Tongue (tissue), 2 donors: ENCODE data around the gene HIP1. TPM values are rescaled to one million over a fixed set of nuclear protein-coding genes. Genes with fewer than 3 reads are reported as not detected.
A peak's percentile ranks its signal among the peaks of the same experiment; 100 is the strongest.
"Not testable (repeated sequence)": the region's sequence is repeated elsewhere in the genome, so short reads cannot be mapped to it uniquely, and the experiment has no call there.

ENCODE experiments used
- DNase-seq: peaks from one replicate; pipeline ENCODE4 v3.0.0-alpha.2; 2015
- total RNA-seq: library from RNA; depleted of rRNA; stranded (reverse); fragments of >200 nt; gene quantifications from one replicate; pipeline ENCODE4 v1.2.3, GENCODE V29; 2014

Gene HIP1
- total RNA-seq, 1 donor from 2014 or later, result 19.6 TPM

GRCh38 chr7:75639886-75640190 lies 98.9 kb downstream of the HIP1 start:
- peak; percentile 45 for DNase-seq

GRCh38 chr7:75639071-75639885 lies 99.5 kb downstream of the HIP1 start:
- DNase-seq, result peak; percentile 68

DNA sequence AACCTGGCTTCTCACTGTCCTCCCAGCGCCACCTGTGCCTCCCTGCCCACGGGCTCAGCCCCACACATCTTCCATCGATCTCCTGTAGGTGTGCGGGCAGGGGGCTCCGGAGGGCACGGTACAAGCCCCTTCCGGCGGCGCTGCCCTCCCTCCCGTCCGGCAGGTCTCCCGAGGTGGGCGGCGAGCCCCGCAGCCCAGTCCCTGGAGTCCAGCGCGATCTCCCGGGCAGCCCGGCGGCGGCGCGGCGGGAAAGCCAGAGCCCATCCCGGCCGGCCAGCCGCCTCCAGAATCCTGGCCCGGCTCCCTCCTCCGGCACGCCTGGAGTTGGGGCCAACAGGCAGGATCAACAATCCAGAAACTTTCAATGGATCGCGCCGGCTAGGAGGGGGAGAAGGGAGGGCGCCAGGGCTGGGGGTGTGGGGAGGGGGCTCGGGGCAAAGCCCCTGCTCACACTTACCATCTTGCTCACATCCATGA lies 100.1 kb downstream of the HIP1 start:
- peak; percentile 72 for DNase-seq

DNA sequence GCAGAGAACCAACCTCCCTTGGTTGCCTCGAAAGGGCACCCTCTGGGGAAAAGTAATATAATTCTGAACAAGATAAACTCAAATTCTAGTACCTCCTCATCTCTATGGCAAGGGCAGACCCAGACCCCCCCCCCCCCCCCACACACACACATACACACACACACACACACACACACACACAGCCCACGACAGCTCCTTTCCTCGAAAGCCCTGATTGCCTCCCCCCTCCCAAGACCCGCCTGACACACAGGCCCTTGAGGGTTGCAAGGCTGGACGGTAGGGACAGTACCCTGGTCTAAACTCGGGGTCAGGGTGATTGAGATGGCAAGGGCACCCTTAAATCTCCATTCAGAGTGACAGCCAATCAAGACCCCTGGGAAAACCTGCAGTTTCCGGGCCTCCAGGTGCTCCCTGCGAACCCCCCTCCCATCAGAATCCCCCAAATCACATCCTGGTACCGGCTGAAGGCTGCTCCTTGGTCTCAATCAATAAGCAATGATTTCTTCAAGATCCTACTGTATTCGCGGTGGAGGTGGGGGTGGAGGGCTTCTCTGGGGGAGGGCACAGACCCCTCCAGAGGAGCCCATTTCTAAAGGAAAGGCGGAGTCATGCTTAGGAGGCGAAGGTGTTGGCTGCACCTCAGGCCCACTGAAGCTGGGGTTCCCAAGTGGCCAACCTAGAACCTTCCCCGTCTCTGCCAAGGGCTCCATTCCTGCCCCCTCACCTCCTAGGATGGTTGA lies 100.7 kb downstream of the HIP1 start:
- peak; percentile 11 for DNase-seq

DNA sequence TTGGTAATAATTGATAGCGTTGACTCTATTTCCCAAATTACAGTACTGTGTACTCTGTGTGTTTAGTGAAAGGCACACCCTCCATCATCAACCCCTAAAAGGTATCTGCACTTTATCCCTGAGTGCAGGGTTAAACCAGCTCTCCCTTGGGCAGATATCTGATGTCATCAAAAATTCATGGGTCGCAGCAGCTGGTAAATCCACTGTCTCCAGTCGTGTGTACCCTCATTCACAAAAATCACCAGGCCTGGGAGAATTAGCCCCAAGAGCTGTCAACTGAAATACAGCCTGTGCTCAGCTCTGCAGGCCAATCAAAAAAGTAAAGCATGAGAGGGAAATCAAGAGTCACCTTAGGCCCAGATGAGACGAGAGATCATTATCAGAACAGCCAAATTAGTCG lies 103.7 kb downstream of the HIP1 start:
- no peak for DNase-seq

DNA sequence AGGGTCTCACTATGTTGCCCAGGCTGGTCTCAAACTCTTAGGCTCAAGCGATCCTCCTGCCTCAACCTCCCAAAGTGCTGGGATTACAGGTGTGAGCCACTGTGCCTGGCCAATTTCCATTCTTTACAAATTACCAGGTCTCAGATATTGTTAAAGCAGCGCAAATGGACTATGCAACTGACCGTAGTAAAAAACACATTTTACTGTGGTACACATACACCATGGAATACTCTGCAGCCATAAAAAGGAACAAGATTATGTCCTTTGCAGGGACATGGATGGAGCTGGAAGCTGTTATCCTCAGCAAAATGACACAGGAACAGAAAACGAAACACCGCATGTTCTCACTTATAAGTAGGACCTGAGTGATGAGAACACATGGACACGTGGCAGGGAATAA lies 106.2 kb downstream of the HIP1 start:
- DNase-seq, result not testable (repeated sequence)

- DNase-seq, result no peak
Measured at GRCh38 chr7:75631711-75632110, 107.0 kb downstream of the HIP1 start.

- DNase-seq, result no peak
Measured at GRCh38 chr7:75630549-75630948, 108.2 kb downstream of the HIP1 start.

GRCh38 chr7:75629044-75629443 lies 109.7 kb downstream of the HIP1 start:
- DNase-seq, result peak; percentile 51

GRCh38 chr7:75628055-75628454 lies 110.7 kb downstream of the HIP1 start:
- DNase-seq, result no peak

DNA sequence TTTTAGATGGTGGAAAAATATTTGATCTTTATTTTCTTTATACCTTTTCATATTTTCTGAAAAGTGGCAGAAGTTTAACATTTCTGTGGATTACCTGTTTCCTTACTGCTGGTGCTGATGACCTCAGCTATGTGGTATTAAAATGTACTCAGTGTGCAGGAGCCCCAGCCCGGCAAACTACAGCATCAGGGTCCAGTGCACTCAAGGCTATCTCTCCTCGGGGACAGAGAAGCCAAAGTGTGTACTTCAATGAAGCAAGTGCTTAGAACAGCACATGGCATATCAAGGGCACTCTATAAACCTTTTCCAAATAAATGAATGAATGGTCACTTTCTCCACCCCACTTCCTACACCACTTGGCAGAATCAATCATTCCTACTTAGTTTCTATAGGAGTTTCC lies 111.8 kb downstream of the HIP1 start:
- DNase-seq, result no peak

DNA sequence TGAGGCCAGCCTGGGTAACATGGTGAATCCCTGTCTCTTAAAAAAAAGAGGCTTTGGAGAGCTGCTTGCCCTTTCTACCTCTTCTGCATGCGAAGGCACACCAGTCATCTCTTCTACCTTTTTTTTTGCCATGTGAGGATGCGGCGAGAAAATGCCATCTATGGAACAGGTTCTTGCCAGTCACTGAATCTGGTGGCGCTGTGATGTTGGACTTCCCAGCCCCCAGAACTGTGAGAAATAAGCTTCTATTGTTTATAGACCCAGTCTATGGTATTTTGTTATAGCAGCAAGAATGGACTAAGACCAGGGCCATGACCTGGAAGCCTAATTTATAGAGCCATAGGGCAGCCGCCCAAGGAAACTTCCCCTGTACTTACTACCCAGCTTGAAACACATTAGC lies 112.9 kb downstream of the HIP1 start:
- DNase-seq, result no peak

GRCh38 chr7:75624134-75624832 lies 114.5 kb downstream of the HIP1 start:
- DNase-seq, result no peak

GRCh38 chr7:75623390-75624133 lies 115.2 kb downstream of the HIP1 start:
- peak; percentile 41 for DNase-seq

DNA sequence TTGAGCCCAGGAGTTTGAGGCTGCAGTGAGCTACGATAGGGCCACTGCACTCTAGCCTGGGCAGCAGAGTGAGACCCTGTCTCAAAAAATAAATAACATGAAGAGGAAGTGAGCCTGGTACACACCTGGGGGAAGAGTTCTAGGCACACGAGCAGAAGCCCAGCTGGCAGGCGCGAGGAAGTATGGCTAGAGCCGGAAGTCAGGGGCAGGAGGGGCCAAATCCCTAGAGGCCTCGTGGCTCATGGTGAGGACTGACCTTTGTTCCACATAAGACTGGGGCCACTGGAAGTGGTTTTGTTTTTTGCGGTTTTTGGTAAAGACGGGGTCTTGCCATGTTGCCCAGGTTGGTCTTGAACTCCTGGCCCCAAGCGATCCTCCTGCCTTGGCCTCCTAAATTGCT lies 117.6 kb downstream of the HIP1 start:
- DNase-seq, result no peak

DNA sequence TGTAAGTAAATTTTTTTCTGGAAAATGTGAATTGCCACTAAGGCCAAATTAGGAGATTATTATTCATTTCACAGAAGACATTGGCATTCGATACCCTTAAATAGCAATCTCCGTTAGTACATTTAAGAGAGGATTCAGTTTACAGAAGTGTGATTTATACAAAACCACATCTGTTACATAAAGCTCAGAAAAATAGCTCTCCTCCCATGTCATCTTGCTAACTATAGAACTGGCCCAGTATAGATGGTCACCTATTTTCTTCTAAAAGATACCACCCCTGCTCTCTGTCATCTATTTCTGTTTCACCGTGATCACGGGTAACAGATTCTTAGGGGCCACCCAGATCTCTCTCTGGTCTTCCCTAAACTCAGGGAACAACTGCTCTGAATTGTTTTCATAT lies 119.1 kb downstream of the HIP1 start:
- DNase-seq, result no peak

- no peak for DNase-seq
Measured at GRCh38 chr7:75617634-75618234, 121.0 kb downstream of the HIP1 start.

DNA sequence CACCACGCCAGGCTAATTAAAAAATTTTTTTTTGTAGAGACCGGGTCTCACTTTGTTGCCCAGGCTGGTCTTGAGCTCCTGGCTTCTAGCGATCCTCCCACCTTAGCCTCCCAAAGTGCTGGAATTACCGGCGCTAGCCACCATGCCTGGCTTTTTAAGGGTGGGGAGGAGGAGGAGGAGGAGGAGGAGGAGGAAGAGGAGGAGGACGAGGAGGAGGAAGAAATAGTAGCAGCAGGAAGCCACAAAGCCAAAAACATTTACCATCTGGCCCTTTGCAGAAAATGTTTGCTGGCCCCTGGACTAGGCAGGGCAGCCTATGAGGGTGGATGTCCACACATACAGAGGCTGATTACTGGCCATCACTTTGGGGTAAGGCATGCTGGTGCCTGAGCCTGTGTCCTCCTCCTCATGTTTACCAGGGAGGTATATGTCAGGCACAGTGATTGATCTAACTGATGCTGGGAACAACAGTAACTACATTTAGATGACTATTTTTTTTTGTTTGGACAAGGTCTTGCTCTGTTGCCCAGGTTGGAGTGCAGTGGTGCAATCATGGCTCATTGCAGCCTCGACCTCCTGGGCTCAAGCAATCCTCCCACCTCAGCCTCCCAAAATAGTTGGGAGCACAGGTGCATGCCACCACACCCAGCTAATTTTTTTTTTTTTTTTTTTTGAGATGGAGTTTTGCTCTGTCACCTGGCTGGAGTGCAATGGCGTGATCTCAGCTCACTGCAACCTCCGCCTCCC lies 122.1 kb downstream of the HIP1 start:
- no peak for DNase-seq

DNA sequence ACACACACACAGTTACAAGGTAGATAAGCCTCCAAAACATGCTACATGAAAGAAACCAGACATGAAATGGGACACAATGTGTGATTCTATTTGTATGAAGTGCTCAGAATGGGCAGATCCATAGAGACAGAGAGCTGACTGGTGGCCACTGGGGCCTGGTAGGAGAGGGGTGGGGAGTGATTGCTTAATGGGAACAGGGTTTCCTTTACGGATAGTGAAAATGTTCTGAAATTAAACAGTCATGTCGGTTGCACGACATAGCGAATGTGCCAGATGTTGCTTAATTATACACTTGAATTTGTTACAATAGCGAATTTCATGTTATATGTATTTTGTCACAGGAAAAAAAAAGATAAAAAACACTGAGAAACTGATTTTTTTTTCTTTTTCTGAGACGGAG lies 124.3 kb downstream of the HIP1 start:
- no peak for DNase-seq

DNA sequence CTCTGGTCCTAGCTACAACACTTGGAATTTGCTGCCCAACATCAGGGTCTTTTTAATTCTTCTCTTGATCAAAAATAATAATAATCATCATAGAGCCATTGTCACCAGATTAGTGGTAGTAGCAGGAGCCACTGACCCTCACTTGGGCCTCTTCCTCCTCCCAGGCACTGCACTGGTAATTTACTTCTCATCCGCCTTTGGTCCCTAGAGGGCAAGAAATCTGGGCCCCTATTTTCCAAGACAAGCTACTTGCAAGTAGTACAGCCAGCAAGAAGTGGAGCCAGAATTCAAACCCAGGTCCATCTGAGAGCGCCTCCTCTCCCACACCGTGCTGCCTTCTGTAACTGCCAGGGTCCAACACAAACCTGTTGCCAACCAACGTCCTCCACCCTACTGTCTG lies 125.4 kb downstream of the HIP1 start:
- DNase-seq, result no peak

GRCh38 chr7:75611557-75612178 lies 127.1 kb downstream of the HIP1 start:
- DNase-seq, result peak; percentile 34
